ENCODE data around the gene VILL. TPM values are rescaled to one million over a fixed set of nuclear protein-coding genes. Genes with fewer than 3 reads are reported as not detected.
"Not testable (repeated sequence)": the region's sequence is repeated elsewhere in the genome, so short reads cannot be mapped to it uniquely, and the experiment has no call there.

The VILL gene
- total RNA-seq, 1 donor from 2014 or later, result 0.48 TPM

DNA sequence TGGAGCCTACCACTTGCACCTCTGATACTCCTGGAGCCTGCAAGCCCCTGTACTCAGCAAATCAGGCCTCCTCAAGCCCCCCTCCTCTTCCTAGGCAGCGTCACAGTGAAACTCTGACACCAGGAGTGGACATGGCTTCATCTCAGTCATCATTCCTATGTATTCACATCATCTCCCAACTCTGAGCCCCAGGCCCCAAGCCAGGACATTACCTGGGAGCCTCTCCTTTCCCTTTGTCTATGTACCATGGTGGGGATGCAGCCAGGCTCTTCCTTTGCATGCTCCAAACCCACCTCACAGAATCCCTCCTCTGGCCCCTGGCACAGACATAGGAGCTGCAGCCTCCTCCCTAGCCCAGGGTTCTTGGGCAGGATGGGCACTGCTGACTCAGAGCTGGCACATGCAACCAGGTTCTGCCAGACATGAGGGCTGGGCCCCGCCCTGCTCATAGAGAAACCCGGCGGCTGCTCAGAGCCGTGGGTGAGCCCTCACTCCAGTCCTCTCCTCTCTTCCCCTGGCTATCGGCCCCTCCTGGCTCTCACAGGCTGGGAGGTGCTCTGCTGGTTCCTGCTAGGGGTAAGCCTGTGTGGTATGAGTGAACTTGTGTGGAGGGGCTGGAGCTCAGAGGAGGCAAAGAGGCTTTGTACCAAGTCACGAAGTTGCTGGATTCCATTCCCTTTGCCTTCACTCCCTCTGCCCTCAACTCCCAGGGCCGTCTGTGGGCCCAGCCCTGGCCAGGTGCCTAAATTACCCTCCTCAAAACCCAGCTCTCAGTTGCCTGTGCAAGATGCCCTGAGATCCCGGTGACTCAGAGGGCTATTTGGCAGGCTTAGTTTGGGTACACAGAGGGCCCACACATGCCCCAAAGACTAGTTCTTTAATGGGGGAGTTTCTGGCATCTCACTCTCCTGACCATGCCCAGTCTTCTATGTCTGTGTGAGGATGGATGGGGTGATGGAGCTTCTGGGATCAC is 40.7 kb downstream of the VILL start:
- no peak for DNase-seq (ENCODE audit: low spot score)

GRCh38 chr3:38032328-38032865 is 41.8 kb downstream of the VILL start:
- no peak for DNase-seq (ENCODE audit: low spot score)
- ATAC-seq, result no peak

More for the DNA sequence above, 40.7 kb downstream of the VILL start:
- ATAC-seq, result peak; percentile 38

DNA sequence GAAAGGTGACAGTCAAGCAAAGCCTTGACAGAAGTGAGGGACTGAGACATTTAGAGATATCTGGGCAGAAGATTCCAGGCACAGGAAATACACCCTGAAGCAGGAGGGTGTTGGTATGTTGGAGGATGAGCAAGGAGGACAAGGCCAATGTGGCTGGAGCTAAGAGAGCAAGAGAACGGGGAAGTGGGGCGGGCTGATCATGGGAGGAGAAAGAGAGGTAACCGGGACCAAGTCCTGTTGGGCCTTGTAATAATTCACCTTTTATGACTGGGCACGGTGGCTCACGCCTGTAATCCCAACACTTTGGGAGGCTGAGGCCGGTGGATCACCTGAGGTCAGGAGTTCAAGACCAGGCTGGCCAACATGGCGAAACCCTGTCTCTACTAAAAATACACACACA is 43.0 kb downstream of the VILL start:
- not testable (repeated sequence) for DNase-seq (ENCODE audit: low spot score); ATAC-seq

DNA sequence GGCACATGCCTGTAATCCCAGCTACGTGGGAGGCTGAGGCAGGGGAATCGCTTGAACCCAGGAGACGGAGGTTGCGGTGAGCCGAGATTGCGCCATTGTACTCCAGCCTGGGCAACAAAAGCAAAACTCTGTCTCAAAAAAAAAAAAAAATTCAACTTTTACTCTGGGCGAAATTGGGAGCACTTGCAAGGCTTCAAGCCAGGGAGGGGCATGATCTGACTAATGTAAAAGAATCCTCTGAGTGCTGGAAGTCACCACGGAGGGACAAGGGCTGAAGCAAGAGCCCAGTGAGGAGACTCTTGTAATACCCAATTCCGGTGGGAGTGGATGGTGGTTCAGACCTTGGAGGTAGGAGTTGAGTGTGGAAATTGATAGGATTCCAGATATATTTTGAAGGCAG is 43.7 kb downstream of the VILL start:
- ATAC-seq; DNase-seq (ENCODE audit: low spot score): not testable (repeated sequence)

GRCh38 chr3:38036286-38036685 is 45.7 kb downstream of the VILL start:
- DNase-seq (ENCODE audit: low spot score), result no peak
- no peak for ATAC-seq

GRCh38 chr3:38036906-38037305 is 46.3 kb downstream of the VILL start:
- DNase-seq (ENCODE audit: low spot score) (no peak), ATAC-seq (no peak)

DNA sequence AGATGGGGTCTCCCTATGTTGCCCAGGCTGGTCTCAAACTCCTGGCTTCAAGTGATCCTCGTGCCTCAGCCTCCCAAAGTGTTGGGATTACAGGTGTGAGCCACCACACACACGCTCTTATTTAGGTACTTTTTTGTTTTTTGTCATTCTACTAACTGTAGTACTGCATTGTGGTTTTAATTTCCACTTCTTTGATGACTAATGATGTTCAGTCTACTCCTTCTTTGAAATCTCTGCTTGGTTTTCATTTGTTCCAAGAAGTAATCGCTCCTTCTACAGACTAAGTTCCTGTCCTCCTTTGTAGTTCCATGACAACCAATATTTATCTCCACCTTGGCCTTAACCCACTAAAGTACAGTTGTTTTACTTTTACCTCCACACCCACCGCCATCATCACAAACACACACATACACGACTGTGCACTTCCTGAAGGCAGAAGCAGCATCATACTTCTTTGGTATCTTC is 47.9 kb downstream of the VILL start:
- DNase-seq (ENCODE audit: low spot score), result no peak
- ATAC-seq, result no peak

DNA sequence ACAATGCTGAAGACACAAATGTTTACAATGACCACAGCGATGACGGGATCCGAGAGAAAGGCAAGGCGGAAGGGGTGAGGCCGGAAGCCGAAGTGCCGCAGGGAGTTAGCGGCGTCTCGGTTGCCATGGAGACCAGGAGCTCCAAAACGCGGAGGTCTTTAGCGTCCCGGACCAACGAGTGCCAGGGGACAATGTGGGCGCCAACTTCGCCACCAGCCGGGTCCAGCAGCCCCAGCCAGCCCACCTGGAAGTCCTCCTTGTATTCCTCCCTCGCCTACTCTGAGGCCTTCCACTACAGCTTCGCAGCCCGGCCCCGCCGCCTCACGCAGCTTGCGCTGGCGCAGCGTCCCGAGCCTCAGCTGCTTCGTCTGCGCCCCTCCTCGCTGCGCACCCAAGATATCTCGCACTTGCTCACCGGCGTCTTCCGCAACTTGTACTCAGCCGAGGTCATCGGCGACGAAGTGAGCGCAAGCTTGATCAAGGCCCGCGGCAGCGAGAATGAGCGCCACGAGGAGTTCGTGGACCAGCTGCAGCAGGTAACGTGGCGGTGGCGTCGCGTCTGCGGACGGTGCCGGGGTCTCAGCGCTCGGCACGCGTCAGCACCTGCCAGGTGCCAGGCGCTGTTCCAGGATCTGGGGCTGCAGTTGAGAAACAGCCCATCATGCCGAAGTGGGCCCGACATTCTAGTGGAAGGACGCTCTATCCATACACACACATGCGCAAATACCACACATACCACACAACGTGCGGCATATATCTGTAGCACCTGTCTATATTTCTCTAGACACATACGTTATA is 48.7 kb downstream of the VILL start, which contains the start of gene DLEC1:
TSS of gene DLEC1 (plus strand) at position 108 of the 798 bp plus-strand sequence. CDS start at position 126, 18 bp downstream.
- peak; percentile 60 for DNase-seq (ENCODE audit: low spot score)
- ATAC-seq, result peak; percentile 50

DNA sequence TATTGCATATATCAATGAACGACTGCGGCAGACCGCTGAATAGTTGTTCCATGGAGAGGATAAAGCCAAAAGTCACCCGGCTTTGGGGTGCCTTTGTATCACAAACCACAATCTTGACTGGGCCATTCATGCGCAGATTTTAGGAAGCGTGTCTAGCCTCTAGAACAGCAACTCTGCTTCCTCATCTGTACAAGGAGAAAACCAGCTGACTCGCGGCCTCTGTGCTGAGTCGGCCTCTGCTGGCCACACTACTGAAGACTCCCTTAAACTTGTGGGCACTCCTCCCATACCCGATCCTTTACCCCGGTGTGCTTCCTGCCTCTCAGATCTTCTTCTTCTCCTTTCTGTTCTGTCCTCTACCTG is 49.3 kb downstream of the VILL start:
- ATAC-seq, result peak; percentile 76

DNA sequence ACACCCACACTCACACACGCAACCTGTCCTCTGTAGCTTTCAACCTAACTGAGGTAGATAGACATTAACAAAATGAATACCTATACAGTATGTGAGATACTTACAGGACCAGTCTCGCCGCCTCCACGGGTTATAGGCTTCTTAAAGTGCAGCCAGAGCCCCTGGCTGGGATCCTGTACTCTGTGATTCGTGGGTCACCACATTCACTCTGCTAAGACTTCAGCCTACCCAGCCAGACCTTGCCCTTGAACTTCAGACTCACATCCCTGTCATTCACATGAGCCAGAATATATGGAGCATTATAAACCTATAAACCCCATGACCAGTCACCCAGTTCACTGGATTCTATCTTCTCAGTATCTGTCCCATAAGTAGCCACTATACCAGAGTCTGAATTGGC is 49.8 kb downstream of the VILL start:
- DNase-seq (ENCODE audit: low spot score), result no peak
- no peak for ATAC-seq

More for the DNA sequence above, 49.3 kb downstream of the VILL start:
- DNase-seq (ENCODE audit: low spot score), result peak; percentile 50

GRCh38 chr3:38043486-38043885 is 52.9 kb downstream of the VILL start:
- ATAC-seq (no peak), DNase-seq (ENCODE audit: low spot score) (no peak)

DNA sequence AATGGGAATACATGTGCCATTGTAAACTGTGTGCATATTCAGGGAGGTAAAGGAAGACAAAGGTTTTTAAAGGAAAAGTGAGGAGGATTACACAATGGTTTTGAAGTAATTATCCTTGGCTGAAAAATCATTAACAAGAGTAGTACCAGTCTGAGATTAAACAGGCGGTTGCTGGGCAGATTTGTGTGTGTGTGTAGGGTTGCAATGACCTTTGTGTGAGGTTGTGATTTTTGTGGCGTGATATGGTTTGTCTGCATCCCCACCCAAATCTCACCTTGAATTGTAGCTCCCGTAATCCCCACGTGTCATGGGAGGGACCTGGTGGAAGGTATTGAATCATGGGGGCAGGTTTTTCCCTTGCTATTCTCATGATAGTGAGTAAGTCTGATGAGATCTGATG is 55.4 kb downstream of the VILL start:
- no peak for DNase-seq (ENCODE audit: low spot score)

GRCh38 chr3:38046821-38047220 is 56.2 kb downstream of the VILL start:
- ATAC-seq, result no peak
- DNase-seq (ENCODE audit: low spot score), result no peak

More for the DNA sequence above, 55.4 kb downstream of the VILL start:
- no peak for ATAC-seq

- ATAC-seq, result no peak
- no peak for DNase-seq (ENCODE audit: low spot score)
Observed at GRCh38 chr3:38047896-38048295, 57.3 kb downstream of the VILL start.

DNA sequence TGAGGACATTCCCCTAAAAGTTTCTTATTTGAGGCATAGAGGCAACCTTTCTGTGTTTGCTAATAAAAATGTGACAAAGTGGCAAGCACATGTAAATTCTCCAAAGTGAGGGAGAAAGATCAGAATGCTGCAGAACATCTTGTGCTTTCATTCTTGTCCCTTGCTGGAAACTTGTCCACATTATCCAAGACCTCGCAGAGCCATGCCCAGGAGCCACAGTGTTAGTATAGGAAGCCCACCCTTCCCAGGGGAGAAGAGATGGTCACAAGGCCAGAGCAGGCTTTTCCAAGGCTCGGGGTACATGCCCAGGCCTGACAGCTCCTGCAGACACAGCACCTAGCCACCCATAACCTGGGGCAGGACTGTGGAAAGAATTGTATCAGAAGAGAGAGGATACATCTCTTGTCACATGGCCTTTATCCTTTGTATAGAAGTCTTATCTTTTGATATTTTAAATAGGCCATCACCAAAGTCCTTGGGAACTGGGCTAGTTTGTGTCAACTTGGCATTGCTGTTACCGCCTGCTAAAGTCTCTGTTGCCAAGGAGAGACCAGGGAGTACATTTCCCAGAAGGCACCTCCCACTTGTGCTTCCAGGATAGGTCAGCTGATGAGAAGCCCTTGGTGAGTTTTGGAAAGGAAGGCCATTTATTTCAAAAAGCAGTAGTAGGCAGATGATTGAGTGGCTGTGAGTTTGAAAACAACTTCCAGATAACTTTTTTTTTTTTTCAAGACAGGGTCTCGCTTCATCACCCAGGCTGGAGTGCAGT is 59.0 kb downstream of the VILL start:
- DNase-seq (ENCODE audit: low spot score), result no peak
- ATAC-seq, result no peak

GRCh38 chr3:38051131-38051530 is 60.5 kb downstream of the VILL start:
- DNase-seq (ENCODE audit: low spot score), result no peak

DNA sequence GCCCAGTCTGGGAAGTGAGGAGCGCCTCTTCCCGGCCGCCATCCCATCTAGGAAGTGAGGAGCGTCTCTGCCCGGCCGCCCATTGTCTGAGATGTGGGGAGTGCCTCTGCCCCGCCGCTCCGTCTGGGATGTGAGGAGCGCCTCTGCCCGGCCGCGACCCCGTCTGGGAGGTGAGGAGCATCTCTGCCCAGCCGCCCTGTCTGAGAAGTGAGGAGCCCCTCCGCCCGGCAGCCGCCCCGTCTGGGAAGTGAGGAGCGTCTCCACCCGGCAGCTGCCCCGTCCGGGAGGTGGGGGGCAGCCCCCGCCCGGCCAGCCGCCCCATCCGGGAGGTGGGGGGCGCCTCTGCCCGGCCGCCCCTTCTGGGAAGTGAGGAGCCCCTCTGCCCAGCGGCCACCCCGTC is 62.7 kb downstream of the VILL start:
- not testable (repeated sequence) for ATAC-seq; DNase-seq (ENCODE audit: low spot score)

More at GRCh38 chr3:38051131-38051530, 60.5 kb downstream of the VILL start:
- no peak for ATAC-seq

DNA sequence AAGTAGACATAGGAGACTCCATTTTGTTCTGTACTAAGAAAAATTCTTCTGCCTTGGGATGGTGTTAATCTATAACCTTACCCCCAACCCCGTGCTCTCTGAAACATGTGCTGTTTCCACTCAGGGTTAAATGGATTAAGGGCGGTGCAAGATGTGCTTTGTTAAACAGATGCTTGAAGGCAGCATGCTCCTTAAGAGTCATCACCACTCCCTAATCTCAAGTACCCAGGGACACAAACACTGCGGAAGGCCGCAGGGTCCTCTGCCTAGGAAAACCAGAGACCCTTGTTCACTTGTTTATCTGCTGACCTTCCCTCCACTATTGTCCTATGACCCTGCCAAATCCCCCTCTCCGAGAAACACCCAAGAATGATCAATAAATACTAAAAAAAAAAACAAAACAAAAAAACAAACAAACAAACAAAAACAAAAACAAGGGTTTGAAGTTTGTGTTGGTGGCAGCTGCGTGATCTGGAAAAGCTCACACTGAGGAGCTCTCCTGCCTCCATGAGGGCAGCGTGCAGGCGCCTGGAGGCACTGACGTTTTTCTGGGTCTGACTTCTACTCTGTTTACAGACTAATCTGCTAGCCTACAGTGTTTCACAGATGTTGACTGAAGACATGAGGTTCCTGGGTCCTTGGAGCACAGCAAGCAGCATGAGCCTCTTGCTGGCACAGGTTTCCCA is 63.4 kb downstream of the VILL start:
- ATAC-seq; DNase-seq (ENCODE audit: low spot score): not testable (repeated sequence)

DNA sequence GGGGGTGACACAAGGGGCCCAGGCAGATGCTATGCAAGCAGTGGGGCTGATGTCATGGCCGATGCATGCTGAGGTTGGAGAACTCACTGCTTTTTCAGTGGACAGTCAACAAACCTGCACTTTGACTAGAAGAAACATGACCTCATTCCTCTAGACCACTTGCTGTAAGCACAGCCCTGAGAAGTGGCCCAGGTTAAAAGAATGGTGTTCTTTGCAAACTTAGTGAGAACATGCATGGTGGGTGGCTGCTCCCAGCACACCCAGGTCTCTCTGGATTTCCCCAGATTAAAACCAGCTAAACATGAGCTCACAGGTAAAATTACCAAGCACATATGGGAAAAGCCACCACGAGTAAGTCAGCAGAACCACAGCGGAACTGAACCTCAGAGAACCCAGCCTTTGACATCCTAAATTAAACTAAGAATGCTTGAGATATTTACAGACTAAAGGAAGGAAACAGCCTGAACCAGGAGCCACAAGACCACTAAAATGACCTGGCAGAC is 64.0 kb downstream of the VILL start:
- no peak for DNase-seq (ENCODE audit: low spot score)
- ATAC-seq, result no peak

All from left lobe of liver (tissue), 2 donors.